ENCODE measurements around the gene TXN2.
"Not testable (repeated sequence)": the region's sequence is repeated elsewhere in the genome, so short reads cannot be mapped to it uniquely, and the experiment has no call there.

The TXN2 gene

GRCh38 chr22:36455571-36456463 lies 25.6 kb downstream of the TXN2 start:
- no peak for DNase-seq (ENCODE audit: low spot score)

GRCh38 chr22:36454916-36455570 lies 26.4 kb downstream of the TXN2 start:
- peak; percentile 68 for DNase-seq (ENCODE audit: low spot score)

GRCh38 chr22:36453855-36454378 lies 27.5 kb downstream of the TXN2 start:
- DNase-seq (ENCODE audit: low spot score) = no peak

- not testable (repeated sequence) for DNase-seq (ENCODE audit: low spot score)
Observed at GRCh38 chr22:36452978-36453607, 28.3 kb downstream of the TXN2 start.

- no peak for DNase-seq (ENCODE audit: low spot score)
Observed at GRCh38 chr22:36452250-36452977, 29.0 kb downstream of the TXN2 start.

GRCh38 chr22:36450923-36451322 lies 30.5 kb downstream of the TXN2 start:
- not testable (repeated sequence) for DNase-seq (ENCODE audit: low spot score)

GRCh38 chr22:36449596-36450175 lies 31.8 kb downstream of the TXN2 start:
- DNase-seq (ENCODE audit: low spot score) = no peak

GRCh38 chr22:36447632-36448031 lies 33.8 kb downstream of the TXN2 start:
- DNase-seq (ENCODE audit: low spot score) = no peak

- peak; percentile 82 for DNase-seq (ENCODE audit: low spot score)
Observed at GRCh38 chr22:36445158-36445668, 36.2 kb downstream of the TXN2 start.

- no peak for DNase-seq (ENCODE audit: low spot score)
Observed at GRCh38 chr22:36443198-36443770, 38.2 kb downstream of the TXN2 start.

- DNase-seq (ENCODE audit: low spot score) = no peak
Observed at GRCh38 chr22:36442506-36443197, 38.8 kb downstream of the TXN2 start.

GRCh38 chr22:36440429-36441002 lies 40.9 kb downstream of the TXN2 start:
- DNase-seq (ENCODE audit: low spot score) = no peak

- peak; percentile 99 for DNase-seq (ENCODE audit: low spot score)
Observed at GRCh38 chr22:36439481-36440271, 41.8 kb downstream of the TXN2 start.

GRCh38 chr22:36435516-36436415 lies 45.7 kb downstream of the TXN2 start:
- no peak for DNase-seq (ENCODE audit: low spot score)

GRCh38 chr22:36433318-36434231 lies 47.9 kb downstream of the TXN2 start:
- no peak for DNase-seq (ENCODE audit: low spot score)

GRCh38 chr22:36432592-36433317 lies 48.7 kb downstream of the TXN2 start:
- DNase-seq (ENCODE audit: low spot score) = peak; percentile 50

Data from hepatic stellate cell (primary cell).